PFSK-1 (cell line): ENCODE measurements around the gene APOBEC3C.

Experiments used
- FOXP2 ChIP-seq: optimal IDR thresholded peaks from 2 replicates; pipeline ENCODE3; 2011; ENCODE audit warnings: borderline replicate concordance, control low read depth, inconsistent platforms; ENCODE audit not compliant: insufficient read depth; ENCODE audit errors: extremely low read length, extremely low read depth
- POLR2AphosphoS5 ChIP-seq: IDR thresholded peaks from 2 replicates; pipeline ENCODE4 v1.6.1; 2012; ENCODE audit warnings: low read depth, mild to moderate bottlenecking, control low read depth, low read length, moderate library complexity
- REST ChIP-seq, 2 experiments: IDR thresholded peaks; 2 replicates each; pipeline versions ENCODE4 v1.6.1 to v1.8.0; 2011 to 2012; ENCODE audit warnings: low read depth in 2 of 2, low read length in 2 of 2, control low read depth in 1 of 2, inconsistent platforms in 1 of 2, mild to moderate bottlenecking in 1 of 2, moderate library complexity in 1 of 2; ENCODE audit not compliant: insufficient read depth in 1 of 2
- SIN3A ChIP-seq: IDR thresholded peaks from 2 replicates; pipeline ENCODE4 v1.6.1; 2012; ENCODE audit warnings: mild to moderate bottlenecking, low read length, moderate library complexity, borderline replicate concordance; ENCODE audit not compliant: insufficient read depth
- TAF1 ChIP-seq: IDR thresholded peaks from 2 replicates; pipeline ENCODE4 v1.6.1; 2012; ENCODE audit warnings: low read length, control low read depth, borderline replicate concordance; ENCODE audit not compliant: insufficient read depth

Gene APOBEC3C

GRCh38 chr22:38974170-38974825 is 39.8 kb upstream of the APOBEC3C start:
- TF ChIP-seq REST (IDR thresholded peaks at IDR 0.05; ENCODE audit: insufficient read depth in 1 of 2, low read depth in 2 of 2, low read length in 2 of 2) (no peak), POLR2AphosphoS5 (no peak), FOXP2 (no peak), TAF1 (no peak), SIN3A (no peak)

- TF ChIP-seq REST (IDR thresholded peaks at IDR 0.05; ENCODE audit: insufficient read depth in 1 of 2, low read depth in 2 of 2, low read length in 2 of 2) (no peak), TAF1 (no peak), POLR2AphosphoS5 (no peak), FOXP2 (no peak), SIN3A (no peak)
Observed at GRCh38 chr22:38974826-38975175, 39.3 kb upstream of the APOBEC3C start.

DNA sequence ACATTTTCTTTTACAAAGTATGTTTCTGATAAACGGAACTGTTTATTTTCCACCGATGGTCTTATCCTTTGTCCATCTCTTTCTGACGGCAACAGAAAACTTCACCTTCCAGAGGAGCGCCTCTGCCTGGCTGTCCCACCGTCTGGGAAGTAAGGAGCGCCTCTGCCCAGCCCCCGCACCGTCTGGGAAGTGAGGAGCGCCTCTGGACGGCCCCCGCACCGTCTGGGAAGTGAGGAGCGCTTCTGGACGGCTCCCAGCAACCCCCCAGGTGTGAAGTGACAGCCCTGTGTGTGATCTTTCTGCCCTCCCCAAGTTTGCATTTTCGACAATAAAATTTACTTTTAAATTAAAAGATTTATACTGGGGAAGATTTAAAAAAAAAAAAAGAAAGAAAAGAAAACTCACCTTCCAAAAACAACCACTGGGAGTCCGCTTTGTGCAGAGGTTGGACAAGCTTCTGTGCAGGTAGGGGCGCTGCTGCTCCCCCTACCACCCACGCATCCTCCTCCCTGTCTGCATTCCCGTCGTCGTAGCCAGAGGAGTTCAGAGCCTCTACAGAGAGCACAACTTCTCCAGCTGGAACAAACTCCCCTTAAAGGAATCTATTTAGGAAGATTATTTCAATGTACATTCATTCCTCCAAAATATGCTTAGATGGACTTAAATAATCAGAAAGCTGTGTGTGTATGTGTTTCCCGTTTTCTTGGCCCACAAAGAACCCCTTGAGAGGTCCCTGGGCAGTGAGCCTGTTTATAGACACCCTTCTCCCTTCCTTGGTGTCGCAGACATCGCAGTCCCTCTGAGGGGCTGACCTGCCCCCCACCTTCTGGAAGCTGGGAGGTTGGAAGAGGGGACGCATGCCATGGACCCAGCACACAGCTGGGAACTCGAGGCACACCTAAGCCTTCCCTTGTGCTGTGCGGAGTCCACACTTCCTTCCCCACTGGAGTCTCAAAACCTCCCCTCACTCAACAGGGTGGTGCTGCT is 32.8 kb upstream of the APOBEC3C start:
- TF ChIP-seq TAF1 (no peak), POLR2AphosphoS5 (no peak), REST (IDR thresholded peaks at IDR 0.05; ENCODE audit: insufficient read depth in 1 of 2, low read depth in 2 of 2, low read length in 2 of 2) (no peak), SIN3A (no peak), FOXP2 (no peak)

DNA sequence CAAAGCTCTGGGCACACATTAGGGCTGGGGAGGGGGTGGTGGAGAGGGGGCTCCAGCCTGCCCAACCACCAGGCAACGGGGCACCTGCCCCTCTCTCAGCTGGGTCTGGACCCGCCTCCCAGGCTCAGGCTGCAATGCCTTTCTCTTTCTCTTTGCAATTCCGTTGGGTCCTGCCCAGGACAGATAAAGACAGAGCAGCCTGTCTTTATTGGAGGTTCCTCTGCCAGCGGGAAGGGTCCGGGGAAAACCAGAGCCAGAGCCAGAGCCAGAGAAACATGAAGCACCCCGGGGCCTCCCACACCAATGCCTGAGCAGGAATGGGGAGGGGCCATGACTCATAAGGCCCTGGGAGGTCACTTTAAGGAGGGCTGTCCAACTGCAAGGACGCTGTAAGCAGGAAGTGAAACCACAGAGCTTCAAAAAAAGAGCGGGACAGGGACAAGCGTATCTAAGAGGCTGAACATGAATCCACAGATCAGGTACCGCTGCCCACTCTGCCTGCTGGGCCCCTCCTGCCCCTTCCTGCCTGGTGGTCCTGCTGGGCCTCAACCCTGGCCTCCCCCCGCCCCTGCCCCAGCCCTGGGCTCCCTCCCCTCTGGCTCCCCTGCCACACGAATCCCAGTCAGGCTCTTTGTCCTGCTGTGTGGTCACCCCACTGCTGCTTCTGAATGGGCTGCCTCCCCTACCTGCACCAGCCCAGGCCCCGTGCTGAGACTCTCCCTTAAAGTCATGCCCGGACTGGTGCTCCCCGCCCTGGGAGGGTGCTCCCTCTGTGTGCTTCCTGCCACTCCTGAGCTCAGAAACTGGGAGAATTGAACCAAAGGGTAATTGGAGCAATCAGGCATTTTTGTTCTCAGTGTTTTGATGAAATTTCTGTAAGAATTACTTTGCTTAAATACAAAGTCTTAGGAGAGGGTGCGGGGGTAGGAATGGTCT is 31.8 kb upstream of the APOBEC3C start, which contains the start of gene APOBEC3B:
TSS of gene APOBEC3B (plus strand) at position 356 of the 936 bp plus-strand sequence. CDS start at position 463, 107 bp downstream.
- TF ChIP-seq FOXP2 (peak; percentile 42), POLR2AphosphoS5 (peak; percentile 47; the same call in 1 of the 2 replicates), SIN3A (no peak), TAF1 (peak; percentile 64; the same call in 1 of the 2 replicates)
